Fibroblast of skin of back (primary cell): ENCODE measurements around the gene DUS1L.

Source experiments
- DNase-seq: peaks from one replicate; pipeline ENCODE4 v3.0.0-alpha.2; 2013

Gene DUS1L

DNA sequence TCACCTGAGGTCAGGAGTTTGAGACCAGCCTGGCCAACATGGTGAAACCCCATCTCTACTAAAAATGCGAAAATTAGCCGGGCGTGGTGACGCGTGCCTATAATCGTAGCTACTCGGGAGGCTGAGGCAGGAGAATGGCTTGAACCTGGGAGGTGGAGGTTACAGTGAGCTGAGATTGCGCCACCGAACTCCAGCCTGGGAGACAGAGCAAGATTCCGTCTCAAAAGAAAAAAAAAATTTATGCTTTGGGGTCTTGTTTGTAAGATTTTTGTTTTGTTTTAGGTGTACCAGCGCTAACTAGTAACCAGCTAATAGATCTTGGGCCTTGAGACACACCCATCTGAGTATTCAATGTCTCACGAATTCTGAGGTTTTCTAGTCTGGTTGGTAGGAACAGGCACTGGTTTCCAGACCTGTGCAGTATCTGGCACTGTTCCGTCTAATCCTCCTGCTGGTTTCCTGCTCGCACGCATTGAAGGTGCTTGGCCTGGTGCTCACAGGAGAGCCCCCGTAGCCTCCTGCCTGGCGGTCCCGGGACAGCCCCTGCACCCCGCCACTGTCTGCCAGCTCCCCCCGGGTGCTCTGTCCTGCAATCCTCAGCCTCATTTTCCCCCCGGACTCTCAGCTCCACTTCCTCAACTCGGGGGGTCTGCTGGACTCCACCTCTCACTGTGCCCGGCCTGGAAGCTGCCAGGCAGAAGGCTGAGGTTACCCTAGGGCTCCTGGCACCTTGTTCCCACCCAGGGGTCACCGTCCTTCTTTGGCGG lies 10.6 kb upstream of the DUS1L start:
- no peak for DNase-seq

DNA sequence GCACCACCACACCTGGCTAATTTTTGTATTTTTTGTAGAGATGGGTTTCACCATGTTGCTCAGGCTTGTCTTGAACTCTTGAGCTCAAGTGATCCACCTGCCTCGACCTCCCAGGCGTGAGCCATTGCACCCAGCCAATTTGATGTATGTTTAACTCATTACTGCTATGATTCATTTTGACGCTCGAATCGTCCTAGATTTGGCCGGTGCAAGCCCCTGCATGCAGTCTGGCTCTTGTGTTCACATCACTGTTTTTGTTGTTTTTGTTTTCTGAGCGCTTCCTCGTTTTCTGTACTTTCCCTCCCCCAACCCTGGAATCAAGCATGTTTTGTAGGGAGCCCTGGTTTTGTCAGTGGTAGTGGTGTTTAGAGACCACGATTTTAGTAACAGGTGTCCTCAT lies 7.8 kb upstream of the DUS1L start:
- no peak for DNase-seq

DNA sequence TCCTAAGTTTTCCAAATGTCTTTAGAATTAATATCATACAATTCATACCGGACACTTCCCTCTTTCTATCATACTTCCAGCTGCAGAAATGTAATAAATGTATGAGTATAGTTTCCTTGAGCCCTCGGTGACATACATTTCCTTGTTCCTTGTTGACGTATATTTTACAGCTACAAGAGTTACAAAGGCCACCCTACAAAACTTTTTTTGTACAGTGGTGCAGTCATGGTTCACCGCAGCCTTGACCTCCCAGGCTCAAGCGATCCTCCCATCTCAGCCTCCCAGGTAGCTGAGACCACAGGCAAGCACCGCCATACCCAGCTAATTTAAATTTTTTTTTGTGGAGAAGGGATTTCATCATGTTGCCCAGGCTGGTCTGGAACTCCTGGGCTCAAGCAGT lies 7.2 kb upstream of the DUS1L start:
- DNase-seq: no peak

DNA sequence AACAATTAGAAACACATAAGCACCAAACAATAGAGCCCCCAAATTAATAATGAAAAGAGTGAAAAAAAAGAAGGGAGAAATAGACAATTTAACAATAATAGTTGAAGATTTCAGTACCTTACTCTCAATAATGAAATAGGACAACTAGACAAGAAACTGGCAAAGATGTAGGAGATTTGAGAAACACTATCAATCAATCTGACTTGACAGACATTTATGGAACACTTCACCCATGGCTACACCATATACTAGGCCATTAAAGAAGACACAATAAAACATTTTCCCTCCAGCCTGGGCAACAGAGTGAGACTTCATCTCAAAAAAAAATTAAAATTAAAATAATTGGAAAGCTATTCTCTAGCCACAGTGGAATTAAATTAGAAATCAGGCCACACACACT lies 5.0 kb upstream of the DUS1L start:
- no peak for DNase-seq

DNA sequence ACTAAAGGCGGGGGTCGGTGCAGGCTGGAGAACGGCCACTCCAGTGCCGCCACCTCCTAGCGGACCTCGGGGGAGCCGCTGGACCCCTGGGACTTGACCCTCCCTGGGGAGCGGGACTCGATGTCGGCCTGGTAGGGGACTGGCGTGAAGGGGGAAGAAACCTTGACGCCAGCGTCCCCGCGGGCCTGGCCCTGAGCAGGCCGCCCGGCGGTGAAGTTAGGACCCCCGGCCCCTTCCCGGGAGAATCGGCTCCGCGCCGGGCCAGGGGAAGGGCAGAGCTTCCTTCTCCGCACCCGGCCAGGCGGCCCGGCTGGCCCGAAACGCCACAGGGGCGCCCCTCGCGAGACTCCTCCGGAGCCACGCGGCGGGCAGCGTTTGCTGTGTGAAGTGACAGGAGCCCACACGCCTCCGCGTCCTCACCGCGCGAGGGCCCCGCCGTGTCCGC lies 389 bp downstream of the DUS1L start:
- peak; percentile 22 for DNase-seq

DNA sequence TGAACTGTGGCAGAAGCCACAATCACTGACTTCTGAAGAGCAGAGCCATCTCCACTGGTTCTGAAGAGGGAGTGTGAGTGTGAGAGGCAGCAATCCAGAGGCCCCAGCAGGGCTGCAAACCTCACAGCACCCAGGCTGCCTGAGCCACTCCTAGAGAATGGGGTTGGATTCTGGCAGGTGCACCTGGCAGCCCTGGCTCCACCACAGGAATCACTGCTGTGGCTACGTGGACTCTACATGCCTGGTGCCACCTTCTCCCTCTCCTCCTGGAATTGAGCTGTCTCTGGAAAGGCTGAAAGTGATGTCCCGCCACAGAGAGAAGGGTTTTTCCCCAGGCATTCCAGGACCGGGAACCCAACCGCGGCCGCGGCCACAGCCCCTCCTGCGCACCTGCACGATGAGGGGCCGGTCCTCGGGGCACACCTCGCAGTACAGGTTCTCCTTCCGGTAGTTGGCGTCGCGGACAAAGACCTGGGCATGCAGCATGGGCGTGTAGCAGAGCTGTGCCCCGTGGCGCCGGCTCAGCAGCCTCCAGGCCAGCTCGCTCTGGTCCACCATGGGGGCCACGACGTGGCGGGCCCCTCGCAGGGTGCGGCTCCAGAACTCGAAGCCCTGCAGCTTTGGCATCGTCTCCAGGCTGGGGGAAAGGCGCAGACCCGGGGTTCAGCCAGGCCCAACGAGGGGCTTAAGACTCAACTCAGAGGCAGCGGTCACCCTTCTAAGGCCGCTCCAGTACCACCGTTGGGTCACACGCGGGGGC lies 991 bp downstream of the DUS1L start:
- DNase-seq: no peak

DNA sequence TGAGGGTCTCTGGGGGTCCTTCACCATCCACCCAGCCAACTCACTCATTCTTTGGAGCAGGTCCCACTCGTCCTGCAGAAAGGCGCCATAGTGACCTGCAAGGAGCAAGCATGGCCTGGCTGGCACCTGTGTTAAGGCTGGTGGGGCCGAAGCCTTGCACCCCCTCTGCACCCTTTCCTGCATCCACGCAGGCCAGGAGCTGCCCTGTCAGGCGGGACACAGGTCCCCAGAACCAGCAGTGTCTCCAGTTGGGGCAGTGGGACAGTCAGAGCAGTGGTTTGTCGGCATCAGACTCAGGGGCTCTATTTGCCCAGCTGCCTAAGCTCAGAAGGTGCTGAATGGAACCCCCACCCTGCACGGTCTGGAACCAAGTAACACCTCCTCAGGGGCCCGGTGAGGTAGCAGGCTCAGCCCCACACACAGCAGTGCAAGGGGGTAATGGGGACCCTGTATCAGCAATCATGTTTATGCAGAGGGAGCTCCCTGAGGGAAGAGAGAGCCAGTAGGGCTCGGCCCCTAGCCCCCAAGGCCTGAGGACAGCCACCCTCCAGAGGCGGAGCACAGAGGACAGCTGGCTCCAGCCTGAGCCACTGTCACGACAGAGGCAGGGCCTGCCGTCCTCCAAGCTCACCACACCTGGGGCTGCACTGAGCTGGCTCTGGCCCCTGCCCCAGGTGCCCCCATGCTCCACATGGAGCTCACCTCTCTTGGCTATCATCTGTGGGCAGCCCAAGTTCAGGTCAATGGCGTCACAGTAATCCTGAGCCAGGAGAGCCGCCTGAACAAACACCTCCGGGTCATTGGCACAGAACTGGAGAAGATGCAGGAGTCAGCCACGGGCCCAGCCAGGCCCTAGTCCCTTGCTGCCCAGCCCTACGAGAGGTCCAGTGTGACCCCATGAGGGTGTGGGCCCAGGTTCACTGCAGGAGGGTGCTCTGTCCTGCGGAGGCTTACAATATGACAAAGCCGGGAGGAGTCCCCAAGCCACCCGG lies 1.9 kb downstream of the DUS1L start:
- no peak for DNase-seq

DNA sequence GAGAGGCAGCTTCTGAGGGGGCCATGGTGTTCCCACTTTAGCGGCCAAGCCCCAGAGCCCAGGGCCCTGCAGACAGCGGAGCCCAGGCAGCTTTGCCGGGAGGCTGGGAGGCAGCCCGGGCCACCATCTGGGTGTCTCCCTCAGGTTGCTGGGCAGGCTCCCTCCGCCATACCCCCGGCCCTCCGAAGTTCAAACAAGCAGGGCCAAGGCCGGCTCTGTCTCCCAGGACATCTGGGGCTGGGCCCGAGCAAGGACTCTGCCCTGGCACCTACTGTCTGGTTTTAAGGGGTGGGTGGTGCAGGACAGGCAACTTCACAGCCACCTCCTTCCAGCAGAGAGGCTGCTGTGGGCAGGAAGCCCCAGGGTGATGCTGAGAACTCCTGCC lies 2.6 kb downstream of the DUS1L start:
- no peak for DNase-seq

DNA sequence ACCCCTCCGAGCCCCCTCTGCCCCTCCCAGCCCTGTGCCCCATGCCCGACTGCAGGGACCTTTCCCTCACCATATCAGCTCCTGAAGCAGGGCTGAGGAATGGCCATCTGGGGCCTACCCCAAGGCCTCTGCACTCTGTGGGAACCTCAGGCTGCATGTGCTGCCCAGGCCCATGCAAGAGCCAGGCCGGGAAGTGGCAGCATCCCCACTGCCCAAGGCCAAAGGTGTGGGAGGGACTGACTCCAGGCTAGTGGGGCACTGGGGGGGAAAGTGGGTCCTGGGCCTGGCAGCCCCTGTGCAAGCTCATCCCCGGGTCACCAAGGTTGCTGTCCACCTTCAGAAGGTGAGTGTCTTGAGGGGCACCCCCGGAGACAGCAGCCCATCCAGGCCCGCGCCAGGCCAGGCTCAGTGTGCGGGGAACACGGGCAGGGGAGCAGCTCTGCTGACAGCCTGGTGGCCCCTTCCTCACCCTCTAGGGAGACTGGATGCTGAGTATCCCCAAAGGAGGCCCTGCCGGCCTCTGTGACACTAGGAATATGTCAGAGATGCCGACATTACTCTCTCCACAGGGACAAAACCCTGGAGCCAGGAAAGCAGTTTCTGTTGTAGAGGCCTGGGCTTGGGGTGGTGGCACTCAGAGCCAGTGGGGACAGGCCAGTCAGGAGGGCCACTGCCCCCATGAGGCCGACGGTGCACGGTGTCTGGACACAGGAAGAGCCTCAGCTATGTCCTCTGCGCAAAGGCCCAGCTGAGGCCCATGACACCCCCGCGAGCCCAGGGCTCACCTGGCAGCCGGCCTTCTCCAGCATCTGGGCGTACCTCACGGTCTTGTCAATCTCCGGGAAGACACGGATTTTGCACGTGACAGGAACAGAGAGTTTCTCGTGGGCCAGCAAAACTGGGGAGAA lies 3.3 kb downstream of the DUS1L start:
- no peak for DNase-seq

DNA sequence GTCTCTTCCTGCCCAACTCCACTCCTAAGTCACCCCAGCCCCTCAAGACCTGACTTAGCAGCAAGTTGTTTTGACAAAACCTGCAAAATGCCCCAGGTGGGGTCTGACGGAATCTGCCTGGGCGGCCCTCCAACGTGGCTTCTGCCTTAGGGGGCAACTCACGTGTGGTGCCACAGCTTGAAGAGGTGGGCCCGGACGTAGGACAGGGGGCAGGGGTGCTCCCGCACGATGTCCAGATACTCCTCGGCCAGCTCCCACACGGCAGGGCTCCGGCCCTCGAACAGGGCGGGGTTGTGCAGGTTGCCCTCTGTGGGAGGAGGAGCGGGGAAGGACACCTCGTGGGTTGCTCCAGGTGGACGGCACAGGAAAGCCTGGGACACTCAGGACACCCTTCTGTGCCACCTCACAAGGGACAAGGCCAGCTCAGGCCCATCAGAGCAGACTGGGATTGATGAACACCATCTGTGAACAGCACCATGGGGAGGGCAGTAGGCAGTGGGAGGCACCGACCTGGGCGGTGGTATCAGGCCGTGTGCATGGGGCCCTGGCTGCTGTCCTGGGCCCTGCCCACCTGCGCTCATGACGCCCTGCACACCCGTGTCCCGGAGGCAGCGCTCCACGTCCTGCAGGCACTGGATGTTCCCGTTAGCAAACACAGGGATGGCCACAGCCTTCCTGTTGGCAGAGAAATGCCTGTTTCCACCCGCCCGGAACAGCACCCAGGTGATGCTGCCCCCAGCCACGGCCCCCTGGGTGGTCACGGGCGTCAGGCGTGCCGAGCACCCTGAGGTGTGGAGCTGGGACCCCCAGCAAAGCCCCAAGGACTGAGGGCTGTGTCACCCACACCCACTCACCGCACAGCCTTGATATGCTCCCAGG lies 4.3 kb downstream of the DUS1L start:
- DNase-seq: no peak

DNA sequence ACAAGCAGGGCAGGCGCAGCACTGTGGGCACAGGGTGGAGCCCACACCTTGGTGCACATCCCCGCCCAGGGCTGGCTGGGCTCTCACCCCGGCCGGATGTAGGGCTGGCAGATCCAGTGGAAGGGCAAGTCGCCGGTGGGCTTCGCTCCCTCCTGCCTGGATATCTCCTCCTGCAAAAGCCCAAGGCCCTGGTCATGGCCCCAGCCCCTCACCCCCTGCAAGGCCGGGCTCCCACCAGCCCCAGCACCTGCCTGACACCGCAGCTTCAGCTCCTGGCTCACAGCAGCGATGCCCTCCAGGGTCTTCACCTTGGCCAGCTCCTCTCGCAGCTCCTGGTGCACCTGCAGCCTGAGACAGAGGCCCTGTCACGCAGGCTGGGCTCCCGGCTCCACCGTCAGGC lies 5.0 kb downstream of the DUS1L start:
- DNase-seq: no peak

DNA sequence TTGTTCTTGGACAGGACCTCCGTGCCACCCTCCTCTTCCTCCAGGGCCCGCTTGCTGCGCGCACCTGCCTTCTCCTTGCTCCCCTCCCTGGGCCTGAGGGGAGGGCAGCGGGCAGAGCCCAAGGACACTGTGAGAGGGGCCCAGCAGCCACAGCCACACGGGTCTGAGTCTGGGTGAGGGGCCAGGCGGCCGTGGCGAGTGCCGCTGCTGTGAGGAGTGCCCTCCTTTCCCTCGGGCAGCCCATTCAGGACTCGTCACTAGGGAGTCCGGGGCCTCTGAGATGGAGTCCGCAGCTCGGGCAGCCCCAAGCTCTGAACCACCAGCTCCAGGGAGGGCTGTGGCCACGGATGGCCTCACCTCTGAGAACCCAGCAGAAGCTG lies 5.6 kb downstream of the DUS1L start:
- no peak for DNase-seq

DNA sequence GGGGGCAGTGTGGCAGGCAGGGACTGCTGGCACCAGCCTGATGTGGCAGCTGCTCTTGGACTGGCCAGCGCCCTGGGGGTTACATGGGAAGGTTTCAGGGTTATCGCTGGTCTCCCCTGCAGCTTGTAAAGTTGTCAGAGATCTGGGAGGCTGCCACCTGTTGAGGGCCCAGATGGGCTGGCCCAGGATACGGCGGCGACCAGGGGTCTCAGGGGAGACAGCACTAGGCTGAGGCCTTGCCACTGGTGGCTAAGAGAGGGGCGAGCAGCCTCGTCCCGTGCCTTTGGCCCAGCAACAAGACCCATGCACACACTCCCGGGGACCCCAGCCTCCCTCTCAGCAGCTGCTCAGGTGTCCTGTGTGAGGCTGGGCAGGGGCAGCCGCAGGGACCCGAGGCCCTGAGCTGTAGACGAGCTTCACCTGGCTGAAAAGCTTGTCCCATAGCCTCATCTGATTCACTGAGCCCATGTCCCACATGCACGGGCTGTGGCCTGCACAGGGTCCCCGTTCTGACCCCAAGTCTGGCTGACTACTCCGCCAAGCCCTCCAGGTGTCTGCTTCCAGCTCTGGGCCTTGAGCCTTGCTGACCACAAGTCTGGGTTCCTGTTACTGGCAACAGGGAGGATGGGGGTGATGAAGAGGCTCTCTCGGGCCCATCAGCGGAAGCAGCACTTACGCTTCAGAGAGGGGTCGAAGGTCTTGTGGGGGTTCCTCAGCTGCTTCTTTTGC lies 6.2 kb downstream of the DUS1L start:
- DNase-seq: no peak

DNA sequence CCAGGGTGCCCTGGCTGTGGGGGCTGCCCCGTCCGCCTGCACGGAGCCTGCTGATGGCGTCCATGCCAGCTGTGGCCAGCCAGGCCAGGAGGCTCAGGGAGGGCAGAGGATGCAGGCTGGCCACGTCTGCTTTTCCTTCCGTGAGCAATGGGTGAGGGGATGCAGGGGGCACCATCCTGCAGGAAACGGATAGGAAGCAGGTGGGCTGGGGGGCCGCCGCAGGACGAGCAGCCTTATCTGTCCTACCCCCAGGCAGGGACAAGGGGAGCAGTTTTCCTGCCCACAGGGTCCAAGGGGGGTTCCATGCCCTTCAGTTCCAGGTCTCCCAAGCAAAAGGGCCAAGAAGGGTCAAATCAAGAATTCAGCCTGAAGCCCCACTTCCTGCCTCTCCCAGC lies 6.8 kb downstream of the DUS1L start:
- no peak for DNase-seq

DNA sequence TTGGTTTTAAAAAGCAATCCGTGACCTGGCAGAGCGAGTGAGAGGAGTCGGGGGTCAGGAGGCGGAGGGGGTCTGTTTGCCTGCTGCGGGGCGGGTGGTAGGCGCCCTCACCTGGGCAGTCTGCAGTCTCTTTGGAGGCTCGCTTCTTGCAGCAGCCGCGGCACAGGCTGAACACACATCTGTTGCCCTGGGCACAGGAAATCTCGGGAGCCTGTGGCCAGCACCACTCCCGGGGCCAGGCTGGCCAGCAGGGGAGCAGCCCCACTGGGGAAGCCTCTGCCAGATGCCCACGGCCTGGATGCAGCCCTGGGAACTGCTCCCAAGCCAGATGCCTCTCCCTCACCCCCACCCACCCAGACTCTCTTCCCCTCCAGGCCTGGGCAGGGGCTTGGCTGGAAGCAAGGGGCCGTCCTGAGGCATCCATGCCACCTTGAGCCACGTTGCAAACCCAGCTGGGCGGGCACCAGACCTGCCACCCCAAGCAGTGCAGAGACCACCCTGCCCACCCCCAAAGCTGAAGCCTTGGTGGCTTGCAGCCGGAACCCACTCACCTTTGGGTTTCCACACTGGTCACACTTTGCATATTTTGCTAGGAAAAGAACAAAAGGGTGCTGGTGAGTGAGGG lies 7.3 kb downstream of the DUS1L start:
- DNase-seq: no peak

DNA sequence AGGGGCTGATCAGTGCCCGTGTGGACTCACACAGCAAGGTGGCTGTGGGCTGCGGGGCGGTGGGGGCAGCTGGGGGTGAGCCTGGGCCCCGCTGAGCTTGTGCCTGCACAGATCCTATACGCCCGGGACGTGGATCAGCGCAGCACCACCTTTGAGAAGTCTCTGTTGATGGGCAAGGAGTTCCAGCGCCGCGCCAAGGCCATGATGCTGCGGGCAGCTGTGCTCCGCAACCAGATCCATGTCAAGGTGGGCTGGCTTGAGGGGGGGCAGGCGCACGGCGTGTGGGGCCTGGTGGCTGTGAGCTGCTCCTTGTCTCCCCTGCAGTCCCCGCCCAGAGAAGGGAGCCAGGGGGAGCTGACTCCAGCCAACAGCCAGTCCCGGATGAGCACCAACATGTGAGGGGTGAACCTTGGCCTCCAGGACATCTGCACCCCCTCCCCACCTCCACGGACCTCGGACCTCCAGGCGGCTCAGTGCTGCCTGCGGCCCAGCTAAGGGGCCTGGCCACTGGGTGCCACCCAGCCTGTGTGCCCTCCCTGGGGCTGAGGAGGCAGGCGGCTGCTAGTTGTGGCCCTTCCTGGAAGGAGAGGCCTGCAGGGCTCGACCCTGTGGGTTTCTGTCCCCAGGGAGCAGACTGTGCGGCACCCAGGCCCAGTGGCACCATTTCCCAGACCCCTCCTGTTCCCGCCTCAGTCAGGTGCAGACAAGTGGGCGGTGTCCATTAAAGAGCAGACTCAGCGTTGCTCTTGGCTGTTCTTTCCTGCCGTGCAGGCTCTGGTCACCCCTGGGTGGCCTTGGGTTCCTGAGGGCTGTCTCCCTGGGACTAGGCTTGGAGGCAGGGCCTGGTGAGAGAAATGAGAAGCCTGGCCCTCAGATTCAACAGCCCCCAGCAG lies 8.6 kb downstream of the DUS1L start:
- DNase-seq: no peak

DNA sequence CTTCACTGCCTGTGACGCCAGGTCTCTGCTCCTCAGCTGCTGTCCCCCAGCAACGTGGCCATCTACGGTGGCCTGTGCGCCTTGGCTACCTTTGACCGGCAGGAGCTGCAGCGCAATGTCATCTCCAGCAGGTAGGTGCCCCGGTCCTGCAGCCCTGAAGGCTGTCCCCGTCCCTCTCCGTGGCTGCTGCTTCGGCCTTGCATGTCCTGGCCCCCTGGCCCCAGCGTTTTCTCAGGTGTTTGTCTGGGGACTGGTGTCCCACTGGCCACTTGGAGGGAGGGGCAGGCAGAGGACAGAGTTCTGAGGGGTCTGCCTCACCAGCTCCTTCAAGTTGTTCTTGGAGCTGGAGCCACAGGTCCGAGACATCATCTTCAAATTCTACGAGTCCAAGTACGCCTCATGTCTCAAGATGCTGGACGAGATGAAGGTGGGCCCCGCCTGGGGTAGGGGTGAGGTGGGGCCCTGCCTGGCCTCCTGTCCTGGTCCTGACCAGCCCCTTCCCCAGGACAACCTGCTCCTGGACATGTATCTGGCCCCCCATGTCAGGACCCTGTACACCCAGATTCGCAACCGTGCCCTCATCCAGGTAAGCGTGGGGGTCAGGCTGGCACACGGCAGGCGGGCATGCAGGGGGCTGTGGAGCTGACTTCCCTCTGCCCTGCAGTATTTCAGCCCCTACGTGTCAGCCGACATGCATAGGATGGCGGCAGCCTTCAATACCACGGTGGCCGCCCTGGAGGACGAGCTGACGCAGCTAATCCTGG lies 9.5 kb downstream of the DUS1L start:
- no peak for DNase-seq
